CD14-positive monocyte (primary cell): Measurements from ENCODE around the gene ATP1B1. TPM values are rescaled to one million over a fixed set of nuclear protein-coding genes. Genes with fewer than 3 reads are reported as not detected.

ENCODE experiments used
- DNase-seq, 3 donors: peaks; one replicate each; pipeline ENCODE4 v3.0.0-alpha.2; 2011 to 2022
- H2AFZ ChIP-seq: 2 replicates; pipeline ENCODE4 v1.6.0; 2012; ENCODE audit warnings: mild to moderate bottlenecking, low read depth, low read length, inconsistent platforms; ENCODE audit not compliant: insufficient read depth, poor library complexity, severe bottlenecking
- H3K27ac ChIP-seq, 2 donors: 1 replicate in 1 of 2; 2 replicates in 1 of 2; pipeline ENCODE4 v1.5.1; 2012 to 2013; ENCODE audit warnings: low read length in 2 of 2, control low read depth in 1 of 2, inconsistent platforms in 1 of 2, low read depth in 1 of 2, mild to moderate bottlenecking in 1 of 2
- H3K27me3 ChIP-seq, 2 donors: one replicate each; pipeline versions ENCODE4 v1.6.0 to v1.6.1; 2011 to 2013; ENCODE audit warnings: low read length in 2 of 2; ENCODE audit not compliant: control insufficient read depth in 2 of 2, insufficient read depth in 2 of 2
- H3K36me3 ChIP-seq, 2 donors: replicated peaks in 1 of 2; 1 replicate in 1 of 2; 2 replicates in 1 of 2; pipeline versions ENCODE4 v1.5.1 to v1.6.1; 2012 to 2013; ENCODE audit warnings: low read length in 2 of 2, control low read depth in 1 of 2, inconsistent platforms in 1 of 2, mild to moderate bottlenecking in 1 of 2; ENCODE audit not compliant: insufficient read depth in 2 of 2, control insufficient read depth in 1 of 2
- H3K4me1 ChIP-seq, 2 donors: 1 replicate in 1 of 2; 2 replicates in 1 of 2; pipeline versions ENCODE4 v1.5.1 to v1.6.1; 2012 to 2013; ENCODE audit warnings: low read length in 2 of 2, control low read depth in 1 of 2, inconsistent platforms in 1 of 2, mild to moderate bottlenecking in 1 of 2, moderate library complexity in 1 of 2; ENCODE audit not compliant: insufficient read depth in 2 of 2, control insufficient read depth in 1 of 2
- H3K4me2 ChIP-seq: replicated peaks from 2 replicates; pipeline ENCODE3; 2012; ENCODE audit warnings: low read length, moderate library complexity, mild to moderate bottlenecking; ENCODE audit not compliant: poor library complexity, severe bottlenecking; ENCODE audit errors: extremely low read depth
- H3K4me3 ChIP-seq, 3 experiments: fragments of 200-600 bp in 1 of 3; sonication (generic) in 1 of 3; replicated peaks in 1 of 3; 1 replicate in 2 of 3; 2 replicates in 1 of 3; pipeline ENCODE4 v1.5.1; 2011 to 2013; ENCODE audit warnings: low read length in 3 of 3, mild to moderate bottlenecking in 3 of 3, control low read depth in 2 of 3, low read depth in 2 of 3, inconsistent platforms in 1 of 3, moderate library complexity in 1 of 3
- H3K79me2 ChIP-seq: 2 replicates; pipeline ENCODE4 v1.6.0; 2012; ENCODE audit warnings: mild to moderate bottlenecking, control low read depth, inconsistent platforms, low read length, moderate library complexity; ENCODE audit not compliant: insufficient read depth
- H3K9ac ChIP-seq: 2 replicates; pipeline ENCODE4 v1.6.0; 2017; ENCODE audit warnings: low read length, mild to moderate bottlenecking; ENCODE audit not compliant: insufficient read depth, poor library complexity, severe bottlenecking
- H3K9me3 ChIP-seq, 2 donors: replicated peaks in 1 of 2; 1 replicate in 1 of 2; 2 replicates in 1 of 2; pipeline versions ENCODE4 v1.5.1 to v1.6.1; 2012 to 2013; ENCODE audit warnings: low read length in 2 of 2, control low read depth in 1 of 2; ENCODE audit not compliant: control insufficient read depth in 1 of 2, insufficient read depth in 1 of 2
- H4K20me1 ChIP-seq: 2 replicates; pipeline ENCODE4 v1.6.0; 2012; ENCODE audit warnings: mild to moderate bottlenecking, low read length, control low read depth, moderate library complexity; ENCODE audit not compliant: insufficient read depth
- H3K27ac Mint-ChIP-seq, 7 donors: one replicate each; pipeline ENCODE4 v1.8.0; 2020; ENCODE audit warnings: mild to moderate bottlenecking in 7 of 7, mixed read lengths in 7 of 7, moderate library complexity in 6 of 7, inconsistent platforms in 2 of 7
- H3K27me3 Mint-ChIP-seq, 3 donors: one replicate each; pipeline ENCODE4 v1.8.0; 2021 to 2022; ENCODE audit warnings: low read depth in 3 of 3, mild to moderate bottlenecking in 3 of 3, mixed read lengths in 3 of 3, moderate library complexity in 3 of 3, inconsistent platforms in 1 of 3
- H3K36me3 Mint-ChIP-seq, 2 donors: one replicate each; pipeline ENCODE4 v1.8.0; 2020; ENCODE audit warnings: mixed read lengths in 2 of 2, inconsistent platforms in 1 of 2, mild to moderate bottlenecking in 1 of 2
- H3K4me1 Mint-ChIP-seq: one replicate; pipeline ENCODE4 v1.8.0; 2020; ENCODE audit warnings: mild to moderate bottlenecking, mixed read lengths
- H3K4me3 Mint-ChIP-seq, 2 donors: one replicate each; pipeline ENCODE4 v1.8.0; 2020; ENCODE audit warnings: mild to moderate bottlenecking in 2 of 2, mixed read lengths in 2 of 2, moderate library complexity in 1 of 2
- H3K9me3 Mint-ChIP-seq, 7 donors: one replicate each; pipeline ENCODE4 v1.8.0; 2020 to 2022; ENCODE audit warnings: mixed read lengths in 7 of 7, mild to moderate bottlenecking in 6 of 7, moderate library complexity in 6 of 7, inconsistent platforms in 2 of 7
- CTCF ChIP-seq: fragments of 200-600 bp; IDR thresholded peaks from one replicate; pipeline ENCODE4 v1.8.0; 2022; ENCODE audit warnings: antibody characterized with exemption, mild to moderate bottlenecking
- WGBS: methylation state at CpG from one replicate; pipeline ENCODE4 v1.1.5; 2013; ENCODE audit warnings: missing lambda C conversion rate; ENCODE audit not compliant: insufficient coverage; 5-methylcytosine and 5-hydroxymethylcytosine counted together
- intact Hi-C, 2 donors: fragments of 100-400 bp; cut with micrococcal nuclease; formaldehyde crosslinking; loops; one replicate each; pipeline versions ENCODE4 v1.15.0 to v1.15.1; 2023
- polyA plus RNA-seq, 3 donors: library from polyadenylated mRNA; depleted of rRNA in 1 of 3; unstranded in 2 of 3; stranded (reverse) in 1 of 3; fragments of 300-500 nt in 2 of 3; fragments of >200 nt in 1 of 3; fragmentation: Illumina TruSeq in 2 of 3; gene quantifications; 1 replicate in 2 of 3; 2 replicates in 1 of 3; pipeline ENCODE4 v1.2.3, GENCODE V29; 2012 to 2021

The ATP1B1 gene
- polyA plus RNA-seq, 3 donors = 0.63 to 5.1 (median 0.72) TPM

- Mint-ChIP-seq H3K27me3 (peaks cover 0 to 2% (median 0%) of the 10 kb centered on the region in 3 donors), H3K9me3 (no peaks in the 10 kb centered on the region), H3K27ac (no peak overlapping the region), H3K4me1 (no peaks in the 10 kb centered on the region), H3K36me3 (peaks cover 3 to 22% of the 10 kb centered on the region in 2 donors), H3K4me3 (no peak overlapping the region)
- H3K36me3 ChIP-seq = no peaks in the 10 kb centered on the region
- TF ChIP-seq CTCF = no peak
- no peak overlapping the region for H3K9ac ChIP-seq
- H3K4me3 ChIP-seq = no peak overlapping the region
- no peak overlapping the region for H3K27ac ChIP-seq
- H3K27me3 ChIP-seq = no peaks in the 10 kb centered on the region
- H2AFZ ChIP-seq = no peak overlapping the region
- H3K4me1 ChIP-seq = no peaks in the 10 kb centered on the region
- WGBS = 100% methylated on average over 2 of the region's 4 CpGs
- H3K79me2 ChIP-seq = no peaks in the 10 kb centered on the region
- intact Hi-C loops = no loop called here
- no peak overlapping the region for H3K4me2 ChIP-seq
- no peaks in the 10 kb centered on the region for H4K20me1 ChIP-seq
- no peak for DNase-seq
- H3K9me3 ChIP-seq = no peaks in the 10 kb centered on the region
These were observed 24.2 kb downstream of the ATP1B1 start for GRCh38 chr1:169130683-169131082.

GRCh38 chr1:169132512-169133227, 26.2 kb downstream of the ATP1B1 start:
- Histone ChIP-seq H3K79me2 (no peaks in the 10 kb centered on the region), H3K9ac (no peak overlapping the region), H2AFZ (no peak overlapping the region), H3K9me3 (no peaks in the 10 kb centered on the region), H3K4me2 (no peak overlapping the region), H4K20me1 (no peaks in the 10 kb centered on the region), H3K27ac (no peak overlapping the region), H3K4me3 (no peak overlapping the region), H3K4me1 (no peaks in the 10 kb centered on the region), H3K27me3 (no peaks in the 10 kb centered on the region), H3K36me3 (no peaks in the 10 kb centered on the region)
- no peak overlapping the region for H3K27ac Mint-ChIP-seq
- DNase-seq = no peak
- H3K36me3 Mint-ChIP-seq = peaks cover 3 to 18% of the 10 kb centered on the region in 2 donors
- WGBS = 90% methylated on average over 3 of the region's 4 CpGs
- no peak overlapping the region for H3K4me3 Mint-ChIP-seq
- no peaks in the 10 kb centered on the region for H3K4me1 Mint-ChIP-seq
- no peaks in the 10 kb centered on the region for H3K27me3 Mint-ChIP-seq
- no peaks in the 10 kb centered on the region for H3K9me3 Mint-ChIP-seq
- no peak for TF ChIP-seq CTCF
- intact Hi-C loops = no loop called here
